ENCODE data around the gene XPNPEP3.

DNA sequence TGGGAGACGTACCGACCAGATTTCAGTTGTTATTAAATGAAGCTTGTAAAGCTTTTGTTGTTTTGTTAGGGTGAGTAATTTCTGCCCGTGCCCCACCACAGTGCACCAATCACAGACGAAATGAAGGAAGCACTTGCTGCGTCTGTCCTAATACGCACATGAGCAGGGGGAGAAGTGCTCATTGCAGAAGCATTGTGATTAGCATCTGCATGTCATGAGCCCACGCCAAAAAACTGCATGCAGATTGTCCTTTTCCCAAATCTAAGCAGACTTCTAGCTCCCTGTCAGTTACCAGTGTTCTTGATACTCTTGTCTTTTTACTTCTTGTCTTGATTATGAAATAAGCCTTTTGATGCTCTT, 109.8 kb downstream of the XPNPEP3 start:
- no peak for TF ChIP-seq POLR2AphosphoS5 (IDR thresholded peaks at IDR 0.05; ENCODE audit: low read depth, low read length)
- no peak for TF ChIP-seq SIN3A (IDR thresholded peaks at IDR 0.05; ENCODE audit: borderline replicate concordance, insufficient read depth, low read length)
- no peak for TF ChIP-seq TAF1 (IDR thresholded peaks at IDR 0.05; ENCODE audit: borderline replicate concordance, insufficient read depth, low read length)
- TF ChIP-seq, protein P1, sequence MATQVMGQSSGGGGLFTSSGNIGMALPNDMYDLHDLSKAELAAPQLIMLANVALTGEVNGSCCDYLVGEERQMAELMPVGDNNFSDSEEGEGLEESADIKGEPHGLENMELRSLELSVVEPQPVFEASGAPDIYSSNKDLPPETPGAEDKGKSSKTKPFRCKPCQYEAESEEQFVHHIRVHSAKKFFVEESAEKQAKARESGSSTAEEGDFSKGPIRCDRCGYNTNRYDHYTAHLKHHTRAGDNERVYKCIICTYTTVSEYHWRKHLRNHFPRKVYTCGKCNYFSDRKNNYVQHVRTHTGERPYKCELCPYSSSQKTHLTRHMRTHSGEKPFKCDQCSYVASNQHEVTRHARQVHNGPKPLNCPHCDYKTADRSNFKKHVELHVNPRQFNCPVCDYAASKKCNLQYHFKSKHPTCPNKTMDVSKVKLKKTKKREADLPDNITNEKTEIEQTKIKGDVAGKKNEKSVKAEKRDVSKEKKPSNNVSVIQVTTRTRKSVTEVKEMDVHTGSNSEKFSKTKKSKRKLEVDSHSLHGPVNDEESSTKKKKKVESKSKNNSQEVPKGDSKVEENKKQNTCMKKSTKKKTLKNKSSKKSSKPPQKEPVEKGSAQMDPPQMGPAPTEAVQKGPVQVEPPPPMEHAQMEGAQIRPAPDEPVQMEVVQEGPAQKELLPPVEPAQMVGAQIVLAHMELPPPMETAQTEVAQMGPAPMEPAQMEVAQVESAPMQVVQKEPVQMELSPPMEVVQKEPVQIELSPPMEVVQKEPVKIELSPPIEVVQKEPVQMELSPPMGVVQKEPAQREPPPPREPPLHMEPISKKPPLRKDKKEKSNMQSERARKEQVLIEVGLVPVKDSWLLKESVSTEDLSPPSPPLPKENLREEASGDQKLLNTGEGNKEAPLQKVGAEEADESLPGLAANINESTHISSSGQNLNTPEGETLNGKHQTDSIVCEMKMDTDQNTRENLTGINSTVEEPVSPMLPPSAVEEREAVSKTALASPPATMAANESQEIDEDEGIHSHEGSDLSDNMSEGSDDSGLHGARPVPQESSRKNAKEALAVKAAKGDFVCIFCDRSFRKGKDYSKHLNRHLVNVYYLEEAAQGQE (IDR thresholded peaks at IDR 0.05; ENCODE audit: insufficient read depth in 1 of 2, low read depth in 2 of 2, low read length in 2 of 2) = no peak
